ENCODE data around the gene POLR2L. TPM values are rescaled to one million over a fixed set of nuclear protein-coding genes. Genes with fewer than 3 reads are reported as not detected.
A peak's percentile ranks its signal among the peaks of the same experiment; 100 is the strongest.

POLR2L gene
- total and polyA plus RNA-seq, 2 of the 13 experiments (the other 11 are each of a cell fraction or from before 2014, with no cell fraction given) = 104 to 114 TPM

DNA sequence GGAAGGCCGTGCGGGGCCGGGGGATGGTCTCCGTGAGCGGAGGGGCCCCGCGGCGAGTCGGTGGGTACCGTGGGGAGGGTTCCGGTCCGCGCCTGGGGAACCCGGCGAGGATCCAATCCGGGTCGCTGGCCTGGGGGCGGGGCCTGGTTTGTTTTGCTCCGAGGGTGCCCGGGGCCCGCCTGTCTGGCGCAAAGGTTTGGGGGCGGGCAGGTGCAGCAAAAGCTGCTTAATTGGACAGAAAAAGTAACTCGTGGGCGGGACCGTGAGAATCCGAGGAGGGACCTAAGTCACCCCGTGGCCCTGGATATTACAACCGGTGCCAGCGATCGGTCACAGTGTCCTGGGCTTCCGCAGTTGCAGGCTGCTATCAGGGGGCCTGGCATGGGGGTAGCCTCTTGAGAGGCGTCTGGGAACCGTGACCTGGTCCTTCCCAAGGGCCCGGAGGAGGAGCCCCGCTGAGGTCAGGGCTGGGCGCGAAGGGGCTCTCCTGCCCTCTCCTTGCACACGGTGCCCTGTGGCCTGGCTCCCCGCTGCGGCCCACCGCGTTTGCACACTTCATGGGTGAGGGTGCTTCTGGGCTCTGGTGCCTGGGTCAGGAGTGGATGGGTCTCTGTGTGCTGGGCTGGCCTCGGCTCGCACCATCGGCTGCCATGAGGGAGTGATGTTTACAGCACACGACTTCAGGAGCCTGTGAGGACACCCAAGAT lies 22.2 kb downstream of the POLR2L start (continued):
- no peak for TF ChIP-seq SMYD3 (CRISPR knock-in tag; IDR thresholded peaks at IDR 0.05)
- TF ChIP-seq NFATC3 (CRISPR knock-in tag; IDR thresholded peaks at IDR 0.05) = no peak
- no peak for TF ChIP-seq MZF1 (CRISPR knock-in tag; IDR thresholded peaks at IDR 0.05; ENCODE audit: borderline replicate concordance)
- no peak for TF ChIP-seq ZNF660 (CRISPR knock-in tag; IDR thresholded peaks at IDR 0.05; ENCODE audit: borderline replicate concordance, low read depth)
- TF ChIP-seq SIN3A (IDR thresholded peaks at IDR 0.05; ENCODE audit: borderline replicate concordance, low read depth, low read length) = peak; percentile 50; the same call in 1 of the 2 replicates
- TF ChIP-seq ZNF235 (CRISPR knock-in tag; IDR thresholded peaks at IDR 0.05; ENCODE audit: borderline replicate concordance) = no peak
- TF ChIP-seq ZFP62 (CRISPR knock-in tag; IDR thresholded peaks at IDR 0.05) = no peak
- no peak for TF ChIP-seq ZNF674 (CRISPR knock-in tag; IDR thresholded peaks at IDR 0.05; ENCODE audit: low read depth)
- no peak for TF ChIP-seq ZNF30 (CRISPR knock-in tag; IDR thresholded peaks at IDR 0.05)
- TF ChIP-seq KLF11 (CRISPR knock-in tag; IDR thresholded peaks at IDR 0.05) = no peak
- TF ChIP-seq, protein P1, sequence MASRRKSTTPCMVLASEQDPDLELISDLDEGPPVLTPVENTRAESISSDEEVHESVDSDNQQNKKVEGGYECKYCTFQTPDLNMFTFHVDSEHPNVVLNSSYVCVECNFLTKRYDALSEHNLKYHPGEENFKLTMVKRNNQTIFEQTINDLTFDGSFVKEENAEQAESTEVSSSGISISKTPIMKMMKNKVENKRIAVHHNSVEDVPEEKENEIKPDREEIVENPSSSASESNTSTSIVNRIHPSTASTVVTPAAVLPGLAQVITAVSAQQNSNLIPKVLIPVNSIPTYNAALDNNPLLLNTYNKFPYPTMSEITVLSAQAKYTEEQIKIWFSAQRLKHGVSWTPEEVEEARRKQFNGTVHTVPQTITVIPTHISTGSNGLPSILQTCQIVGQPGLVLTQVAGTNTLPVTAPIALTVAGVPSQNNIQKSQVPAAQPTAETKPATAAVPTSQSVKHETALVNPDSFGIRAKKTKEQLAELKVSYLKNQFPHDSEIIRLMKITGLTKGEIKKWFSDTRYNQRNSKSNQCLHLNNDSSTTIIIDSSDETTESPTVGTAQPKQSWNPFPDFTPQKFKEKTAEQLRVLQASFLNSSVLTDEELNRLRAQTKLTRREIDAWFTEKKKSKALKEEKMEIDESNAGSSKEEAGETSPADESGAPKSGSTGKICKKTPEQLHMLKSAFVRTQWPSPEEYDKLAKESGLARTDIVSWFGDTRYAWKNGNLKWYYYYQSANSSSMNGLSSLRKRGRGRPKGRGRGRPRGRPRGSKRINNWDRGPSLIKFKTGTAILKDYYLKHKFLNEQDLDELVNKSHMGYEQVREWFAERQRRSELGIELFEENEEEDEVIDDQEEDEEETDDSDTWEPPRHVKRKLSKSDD (CRISPR knock-in tag; IDR thresholded peaks at IDR 0.05; ENCODE audit: low read depth) = no peak
- no peak for TF ChIP-seq ZSCAN20 (CRISPR knock-in tag; IDR thresholded peaks at IDR 0.05; ENCODE audit: borderline replicate concordance)
- TF ChIP-seq, protein P2, sequence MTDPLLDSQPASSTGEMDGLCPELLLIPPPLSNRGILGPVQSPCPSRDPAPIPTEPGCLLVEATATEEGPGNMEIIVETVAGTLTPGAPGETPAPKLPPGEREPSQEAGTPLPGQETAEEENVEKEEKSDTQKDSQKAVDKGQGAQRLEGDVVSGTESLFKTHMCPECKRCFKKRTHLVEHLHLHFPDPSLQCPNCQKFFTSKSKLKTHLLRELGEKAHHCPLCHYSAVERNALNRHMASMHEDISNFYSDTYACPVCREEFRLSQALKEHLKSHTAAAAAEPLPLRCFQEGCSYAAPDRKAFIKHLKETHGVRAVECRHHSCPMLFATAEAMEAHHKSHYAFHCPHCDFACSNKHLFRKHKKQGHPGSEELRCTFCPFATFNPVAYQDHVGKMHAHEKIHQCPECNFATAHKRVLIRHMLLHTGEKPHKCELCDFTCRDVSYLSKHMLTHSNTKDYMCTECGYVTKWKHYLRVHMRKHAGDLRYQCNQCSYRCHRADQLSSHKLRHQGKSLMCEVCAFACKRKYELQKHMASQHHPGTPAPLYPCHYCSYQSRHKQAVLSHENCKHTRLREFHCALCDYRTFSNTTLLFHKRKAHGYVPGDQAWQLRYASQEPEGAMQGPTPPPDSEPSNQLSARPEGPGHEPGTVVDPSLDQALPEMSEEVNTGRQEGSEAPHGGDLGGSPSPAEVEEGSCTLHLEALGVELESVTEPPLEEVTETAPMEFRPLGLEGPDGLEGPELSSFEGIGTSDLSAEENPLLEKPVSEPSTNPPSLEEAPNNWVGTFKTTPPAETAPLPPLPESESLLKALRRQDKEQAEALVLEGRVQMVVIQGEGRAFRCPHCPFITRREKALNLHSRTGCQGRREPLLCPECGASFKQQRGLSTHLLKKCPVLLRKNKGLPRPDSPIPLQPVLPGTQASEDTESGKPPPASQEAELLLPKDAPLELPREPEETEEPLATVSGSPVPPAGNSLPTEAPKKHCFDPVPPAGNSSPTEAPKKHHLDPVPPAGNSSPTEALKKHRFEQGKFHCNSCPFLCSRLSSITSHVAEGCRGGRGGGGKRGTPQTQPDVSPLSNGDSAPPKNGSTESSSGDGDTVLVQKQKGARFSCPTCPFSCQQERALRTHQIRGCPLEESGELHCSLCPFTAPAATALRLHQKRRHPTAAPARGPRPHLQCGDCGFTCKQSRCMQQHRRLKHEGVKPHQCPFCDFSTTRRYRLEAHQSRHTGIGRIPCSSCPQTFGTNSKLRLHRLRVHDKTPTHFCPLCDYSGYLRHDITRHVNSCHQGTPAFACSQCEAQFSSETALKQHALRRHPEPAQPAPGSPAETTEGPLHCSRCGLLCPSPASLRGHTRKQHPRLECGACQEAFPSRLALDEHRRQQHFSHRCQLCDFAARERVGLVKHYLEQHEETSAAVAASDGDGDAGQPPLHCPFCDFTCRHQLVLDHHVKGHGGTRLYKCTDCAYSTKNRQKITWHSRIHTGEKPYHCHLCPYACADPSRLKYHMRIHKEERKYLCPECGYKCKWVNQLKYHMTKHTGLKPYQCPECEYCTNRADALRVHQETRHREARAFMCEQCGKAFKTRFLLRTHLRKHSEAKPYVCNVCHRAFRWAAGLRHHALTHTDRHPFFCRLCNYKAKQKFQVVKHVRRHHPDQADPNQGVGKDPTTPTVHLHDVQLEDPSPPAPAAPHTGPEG (CRISPR knock-in tag; IDR thresholded peaks at IDR 0.05) = no peak
- no peak for TF ChIP-seq ARNT (IDR thresholded peaks at IDR 0.05)
- TF ChIP-seq, protein P3, sequence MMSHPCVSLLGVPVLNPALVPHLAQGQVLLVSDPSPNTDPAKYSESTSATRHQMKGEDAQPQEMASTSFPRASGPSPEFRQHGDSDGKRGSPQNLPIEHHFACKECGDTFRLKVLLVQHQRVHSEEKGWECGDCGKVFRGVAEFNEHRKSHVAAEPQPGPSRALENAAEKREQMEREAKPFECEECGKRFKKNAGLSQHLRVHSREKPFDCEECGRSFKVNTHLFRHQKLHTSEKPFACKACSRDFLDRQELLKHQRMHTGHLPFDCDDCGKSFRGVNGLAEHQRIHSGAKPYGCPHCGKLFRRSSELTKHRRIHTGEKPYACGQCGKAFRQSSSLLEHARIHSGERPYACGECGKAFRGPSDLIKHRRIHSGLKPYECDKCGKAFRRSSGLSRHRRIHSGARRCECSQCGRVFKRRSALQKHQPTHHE (CRISPR knock-in tag; IDR thresholded peaks at IDR 0.05; ENCODE audit: borderline replicate concordance) = no peak
- no peak for TF ChIP-seq ZNF530 (CRISPR knock-in tag; IDR thresholded peaks at IDR 0.05; ENCODE audit: low read depth)
- no peak for TF ChIP-seq NCOA2 (CRISPR knock-in tag; IDR thresholded peaks at IDR 0.05)
- TF ChIP-seq ZNF160 (CRISPR knock-in tag; IDR thresholded peaks at IDR 0.05) = no peak
- TF ChIP-seq SRSF1 (optimal IDR thresholded peaks at IDR 0.05; ENCODE audit: low read depth, low read length) = no peak
- TF ChIP-seq REXO4 (CRISPR knock-in tag; IDR thresholded peaks at IDR 0.05; ENCODE audit: borderline replicate concordance) = no peak
- TF ChIP-seq CCDC6 (CRISPR knock-in tag; IDR thresholded peaks at IDR 0.05) = no peak
